ENCODE measurements around the gene IGF1R. TPM values are rescaled to one million over a fixed set of nuclear protein-coding genes. Genes with fewer than 3 reads are reported as not detected.

IGF1R gene
- total and polyA plus RNA-seq, 2 experiments from 2014 or later = 10.8 to 42.9 TPM

- H3K4me3 ChIP-seq = no peak overlapping the region
- DNase-seq (ENCODE audit: low spot score) = no peak
- H3K27me3 ChIP-seq = no peaks in the 10 kb centered on the region
- H3K79me2 ChIP-seq = no peaks in the 10 kb centered on the region
- H3K9me3 ChIP-seq (ENCODE audit: low read depth) = no peaks in the 10 kb centered on the region
- H4K20me1 ChIP-seq (ENCODE audit: insufficient read depth, poor library complexity, severe bottlenecking) = no peaks in the 10 kb centered on the region
- H3K36me3 ChIP-seq (replicated peaks; ENCODE audit: insufficient read depth, low read depth) = no peaks in the 10 kb centered on the region
- TF ChIP-seq, protein P1, sequence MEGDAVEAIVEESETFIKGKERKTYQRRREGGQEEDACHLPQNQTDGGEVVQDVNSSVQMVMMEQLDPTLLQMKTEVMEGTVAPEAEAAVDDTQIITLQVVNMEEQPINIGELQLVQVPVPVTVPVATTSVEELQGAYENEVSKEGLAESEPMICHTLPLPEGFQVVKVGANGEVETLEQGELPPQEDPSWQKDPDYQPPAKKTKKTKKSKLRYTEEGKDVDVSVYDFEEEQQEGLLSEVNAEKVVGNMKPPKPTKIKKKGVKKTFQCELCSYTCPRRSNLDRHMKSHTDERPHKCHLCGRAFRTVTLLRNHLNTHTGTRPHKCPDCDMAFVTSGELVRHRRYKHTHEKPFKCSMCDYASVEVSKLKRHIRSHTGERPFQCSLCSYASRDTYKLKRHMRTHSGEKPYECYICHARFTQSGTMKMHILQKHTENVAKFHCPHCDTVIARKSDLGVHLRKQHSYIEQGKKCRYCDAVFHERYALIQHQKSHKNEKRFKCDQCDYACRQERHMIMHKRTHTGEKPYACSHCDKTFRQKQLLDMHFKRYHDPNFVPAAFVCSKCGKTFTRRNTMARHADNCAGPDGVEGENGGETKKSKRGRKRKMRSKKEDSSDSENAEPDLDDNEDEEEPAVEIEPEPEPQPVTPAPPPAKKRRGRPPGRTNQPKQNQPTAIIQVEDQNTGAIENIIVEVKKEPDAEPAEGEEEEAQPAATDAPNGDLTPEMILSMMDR (IDR thresholded peaks at IDR 0.05; ENCODE audit: poor library complexity) = no peak
- TF ChIP-seq EZH2phosphoT487 (IDR thresholded peaks at IDR 0.05; ENCODE audit: low read depth, severe bottlenecking, unreplicated experiment) = no peak
- no peak for TF ChIP-seq EZH2 (IDR thresholded peaks at IDR 0.05; ENCODE audit: borderline replicate concordance)
- H3K4me1 ChIP-seq (ENCODE audit: insufficient read depth) = no peaks in the 10 kb centered on the region
- no peak overlapping the region for H3K4me2 ChIP-seq
- H3K9me2 ChIP-seq (replicated peaks; ENCODE audit: insufficient read depth) = no peaks in the 10 kb centered on the region
- no peak overlapping the region for H3K27ac ChIP-seq
- H2AFZ ChIP-seq = no peak overlapping the region
- 56% methylated on average over 9 of the region's 9 CpGs for WGBS (ENCODE audit: low lambda C conversion rate, missing lambda C conversion rate)
Measured at GRCh38 chr15:98609144-98609852, 39.0 kb upstream of the IGF1R start.

GRCh38 chr15:98610991-98611390 lies 37.3 kb upstream of the IGF1R start:
- no peak overlapping the region for H3K4me2 ChIP-seq
- TF ChIP-seq, protein P1 (IDR thresholded peaks at IDR 0.05; ENCODE audit: poor library complexity) = no peak
- TF ChIP-seq EZH2phosphoT487 (IDR thresholded peaks at IDR 0.05; ENCODE audit: low read depth, severe bottlenecking, unreplicated experiment) (no peak), EZH2 (IDR thresholded peaks at IDR 0.05; ENCODE audit: borderline replicate concordance) (no peak)
- WGBS (ENCODE audit: low lambda C conversion rate, missing lambda C conversion rate) = 93% methylated on average over 4 of the region's 4 CpGs
- no peaks in the 10 kb centered on the region for H3K27me3 ChIP-seq
- H2AFZ ChIP-seq = no peak overlapping the region
- no peak overlapping the region for H3K4me3 ChIP-seq
- H3K4me1 ChIP-seq (ENCODE audit: insufficient read depth) = no peaks in the 10 kb centered on the region
- no peaks in the 10 kb centered on the region for H3K9me3 ChIP-seq (ENCODE audit: low read depth)
- no peaks in the 10 kb centered on the region for H3K36me3 ChIP-seq (replicated peaks; ENCODE audit: insufficient read depth, low read depth)
- H3K79me2 ChIP-seq = no peaks in the 10 kb centered on the region
- no peaks in the 10 kb centered on the region for H3K9me2 ChIP-seq (replicated peaks; ENCODE audit: insufficient read depth)
- no peaks in the 10 kb centered on the region for H4K20me1 ChIP-seq (ENCODE audit: insufficient read depth, poor library complexity, severe bottlenecking)
- H3K27ac ChIP-seq = no peak overlapping the region
- no peak for DNase-seq (ENCODE audit: low spot score)

DNA sequence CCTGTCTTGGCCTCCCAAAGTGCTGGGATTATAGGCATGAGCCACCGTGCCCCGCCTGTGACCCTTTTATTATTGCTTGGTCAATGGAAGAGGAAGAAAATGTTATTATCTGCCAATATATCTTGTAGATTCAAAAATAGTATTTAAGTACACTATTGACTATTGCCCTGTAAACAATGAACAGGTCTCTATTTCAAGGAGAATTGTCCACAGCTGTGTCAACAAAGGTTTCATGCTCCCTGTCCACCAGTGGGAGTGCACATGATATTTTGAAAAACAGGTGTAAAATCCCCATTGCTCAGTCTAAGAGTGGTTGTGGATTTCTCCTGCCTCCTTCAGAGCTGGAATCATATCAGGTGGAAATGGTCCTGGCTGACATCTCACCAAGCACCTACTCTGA lies 36.5 kb upstream of the IGF1R start:
- 88% methylated on average over 2 of the region's 2 CpGs for WGBS (ENCODE audit: low lambda C conversion rate, missing lambda C conversion rate)
- H4K20me1 ChIP-seq (ENCODE audit: insufficient read depth, poor library complexity, severe bottlenecking) = no peaks in the 10 kb centered on the region
- DNase-seq (ENCODE audit: low spot score) = no peak
- TF ChIP-seq EZH2phosphoT487 (IDR thresholded peaks at IDR 0.05; ENCODE audit: low read depth, severe bottlenecking, unreplicated experiment) (no peak), EZH2 (IDR thresholded peaks at IDR 0.05; ENCODE audit: borderline replicate concordance) (no peak)
- TF ChIP-seq, protein P1 (IDR thresholded peaks at IDR 0.05; ENCODE audit: poor library complexity) = no peak
- H3K79me2 ChIP-seq = no peaks in the 10 kb centered on the region
- H3K9me3 ChIP-seq (ENCODE audit: low read depth) = no peaks in the 10 kb centered on the region
- H3K4me3 ChIP-seq = no peak overlapping the region
- H2AFZ ChIP-seq = no peak overlapping the region
- no peak overlapping the region for H3K27ac ChIP-seq
- H3K9me2 ChIP-seq (replicated peaks; ENCODE audit: insufficient read depth) = no peaks in the 10 kb centered on the region
- H3K4me1 ChIP-seq (ENCODE audit: insufficient read depth) = no peaks in the 10 kb centered on the region
- H3K27me3 ChIP-seq = no peaks in the 10 kb centered on the region
- no peak overlapping the region for H3K4me2 ChIP-seq
- no peaks in the 10 kb centered on the region for H3K36me3 ChIP-seq (replicated peaks; ENCODE audit: insufficient read depth, low read depth)
